Esophagus squamous epithelium (tissue), 4 donors: Measurements from ENCODE around the gene IL27RA.

Experiments used
- POLR2A ChIP-seq, 4 donors: fragments of 450-650 bp; IDR thresholded peaks; one replicate each; pipeline ENCODE4 v1.6.1; 2017; ENCODE audit warnings: antibody characterized with exemption in 4 of 4, mild to moderate bottlenecking in 4 of 4, moderate library complexity in 3 of 4
- TF ChIP-seq, protein P1 (sequence below), 6 experiments: fragments of 450-650 bp in 4 of 6; fragments of 200-600 bp in 2 of 6; sonication (generic) in 2 of 6; IDR thresholded peaks; one replicate each; pipeline ENCODE4 v1.5.1; 2016 to 2019; ENCODE audit warnings: antibody characterized with exemption in 6 of 6, mild to moderate bottlenecking in 4 of 6, moderate library complexity in 4 of 6

DNA sequence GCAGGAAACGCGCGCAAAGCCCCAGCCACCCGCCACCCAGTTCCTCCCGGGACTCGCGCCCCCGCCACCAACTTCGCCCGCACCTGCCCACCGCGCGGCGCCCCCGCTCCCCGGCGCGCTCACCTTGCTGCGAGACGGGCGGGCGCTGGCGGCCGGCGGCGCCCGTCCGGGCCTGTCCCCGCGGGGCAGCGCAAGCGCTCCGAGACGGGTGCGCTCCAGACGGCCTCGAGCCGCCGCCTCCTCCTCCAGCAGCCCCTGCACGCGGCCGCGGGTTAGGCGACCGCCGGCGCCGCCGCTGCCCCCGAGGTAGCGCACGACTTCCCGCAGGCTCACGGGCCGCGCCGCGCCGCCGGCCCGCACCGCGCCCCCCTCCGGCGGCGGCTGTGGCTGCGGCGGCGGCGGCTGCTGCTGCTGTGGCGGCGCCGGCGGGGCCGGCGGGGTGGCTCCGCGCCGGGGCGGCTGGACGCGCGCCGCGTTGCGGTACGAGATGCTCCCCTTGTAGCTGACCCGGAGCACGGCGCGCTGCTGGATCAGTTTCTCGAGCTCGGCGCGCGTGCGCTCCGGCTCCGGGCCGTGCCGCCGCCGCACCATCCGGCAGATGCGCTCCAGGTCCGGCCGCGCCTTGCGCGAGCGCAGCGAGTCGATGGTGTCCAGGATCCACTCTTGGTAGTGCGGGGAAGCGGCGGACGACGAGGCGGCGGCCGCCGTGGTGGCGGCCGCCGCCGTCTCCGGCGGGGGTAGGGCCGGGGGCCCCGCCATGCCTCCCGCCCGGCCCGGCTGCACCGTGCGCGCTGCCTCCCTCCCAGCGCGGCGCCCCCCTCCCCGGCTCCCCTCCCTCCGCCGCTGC lies 58.3 kb downstream of the IL27RA start:
- TF ChIP-seq, protein P1, sequence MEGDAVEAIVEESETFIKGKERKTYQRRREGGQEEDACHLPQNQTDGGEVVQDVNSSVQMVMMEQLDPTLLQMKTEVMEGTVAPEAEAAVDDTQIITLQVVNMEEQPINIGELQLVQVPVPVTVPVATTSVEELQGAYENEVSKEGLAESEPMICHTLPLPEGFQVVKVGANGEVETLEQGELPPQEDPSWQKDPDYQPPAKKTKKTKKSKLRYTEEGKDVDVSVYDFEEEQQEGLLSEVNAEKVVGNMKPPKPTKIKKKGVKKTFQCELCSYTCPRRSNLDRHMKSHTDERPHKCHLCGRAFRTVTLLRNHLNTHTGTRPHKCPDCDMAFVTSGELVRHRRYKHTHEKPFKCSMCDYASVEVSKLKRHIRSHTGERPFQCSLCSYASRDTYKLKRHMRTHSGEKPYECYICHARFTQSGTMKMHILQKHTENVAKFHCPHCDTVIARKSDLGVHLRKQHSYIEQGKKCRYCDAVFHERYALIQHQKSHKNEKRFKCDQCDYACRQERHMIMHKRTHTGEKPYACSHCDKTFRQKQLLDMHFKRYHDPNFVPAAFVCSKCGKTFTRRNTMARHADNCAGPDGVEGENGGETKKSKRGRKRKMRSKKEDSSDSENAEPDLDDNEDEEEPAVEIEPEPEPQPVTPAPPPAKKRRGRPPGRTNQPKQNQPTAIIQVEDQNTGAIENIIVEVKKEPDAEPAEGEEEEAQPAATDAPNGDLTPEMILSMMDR (IDR thresholded peaks at IDR 0.05) = peak in 3 of 6 experiments; percentile 3 to 16 (median 15)
- no peak for TF ChIP-seq POLR2A (IDR thresholded peaks at IDR 0.05)
